Loucy (cell line): ENCODE measurements around the gene LIX1.

Experiments used
- EZH2phosphoT487 ChIP-seq: fragments of 200-600 bp; IDR thresholded peaks from 2 replicates; pipeline ENCODE4 v1.6.1; 2018; ENCODE audit warnings: antibody characterized with exemption, mild to moderate bottlenecking, moderate library complexity, borderline replicate concordance
- TF ChIP-seq, protein P1 (sequence below): fragments of 200-600 bp; sonication (generic); conservative IDR thresholded peaks from 2 replicates; pipeline ENCODE4 v1.5.1; 2014; ENCODE audit warnings: mild to moderate bottlenecking, antibody characterized with exemption, low read length

- TF ChIP-seq, protein P1, sequence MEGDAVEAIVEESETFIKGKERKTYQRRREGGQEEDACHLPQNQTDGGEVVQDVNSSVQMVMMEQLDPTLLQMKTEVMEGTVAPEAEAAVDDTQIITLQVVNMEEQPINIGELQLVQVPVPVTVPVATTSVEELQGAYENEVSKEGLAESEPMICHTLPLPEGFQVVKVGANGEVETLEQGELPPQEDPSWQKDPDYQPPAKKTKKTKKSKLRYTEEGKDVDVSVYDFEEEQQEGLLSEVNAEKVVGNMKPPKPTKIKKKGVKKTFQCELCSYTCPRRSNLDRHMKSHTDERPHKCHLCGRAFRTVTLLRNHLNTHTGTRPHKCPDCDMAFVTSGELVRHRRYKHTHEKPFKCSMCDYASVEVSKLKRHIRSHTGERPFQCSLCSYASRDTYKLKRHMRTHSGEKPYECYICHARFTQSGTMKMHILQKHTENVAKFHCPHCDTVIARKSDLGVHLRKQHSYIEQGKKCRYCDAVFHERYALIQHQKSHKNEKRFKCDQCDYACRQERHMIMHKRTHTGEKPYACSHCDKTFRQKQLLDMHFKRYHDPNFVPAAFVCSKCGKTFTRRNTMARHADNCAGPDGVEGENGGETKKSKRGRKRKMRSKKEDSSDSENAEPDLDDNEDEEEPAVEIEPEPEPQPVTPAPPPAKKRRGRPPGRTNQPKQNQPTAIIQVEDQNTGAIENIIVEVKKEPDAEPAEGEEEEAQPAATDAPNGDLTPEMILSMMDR, result no peak
- no peak for TF ChIP-seq EZH2phosphoT487
These were observed 26.5 kb downstream of the LIX1 start for GRCh38 chr5:97115932-97116331.
